ENCODE data around the gene NCK2. TPM values are rescaled to one million over a fixed set of nuclear protein-coding genes. Genes with fewer than 3 reads are reported as not detected.

NCK2 gene
- total and polyA plus RNA-seq, 9 of the 15 experiments (the other 6 are each of a cell fraction or from before 2014, with no cell fraction given) = 0.90 to 27.9 (median 15.9) TPM

DNA sequence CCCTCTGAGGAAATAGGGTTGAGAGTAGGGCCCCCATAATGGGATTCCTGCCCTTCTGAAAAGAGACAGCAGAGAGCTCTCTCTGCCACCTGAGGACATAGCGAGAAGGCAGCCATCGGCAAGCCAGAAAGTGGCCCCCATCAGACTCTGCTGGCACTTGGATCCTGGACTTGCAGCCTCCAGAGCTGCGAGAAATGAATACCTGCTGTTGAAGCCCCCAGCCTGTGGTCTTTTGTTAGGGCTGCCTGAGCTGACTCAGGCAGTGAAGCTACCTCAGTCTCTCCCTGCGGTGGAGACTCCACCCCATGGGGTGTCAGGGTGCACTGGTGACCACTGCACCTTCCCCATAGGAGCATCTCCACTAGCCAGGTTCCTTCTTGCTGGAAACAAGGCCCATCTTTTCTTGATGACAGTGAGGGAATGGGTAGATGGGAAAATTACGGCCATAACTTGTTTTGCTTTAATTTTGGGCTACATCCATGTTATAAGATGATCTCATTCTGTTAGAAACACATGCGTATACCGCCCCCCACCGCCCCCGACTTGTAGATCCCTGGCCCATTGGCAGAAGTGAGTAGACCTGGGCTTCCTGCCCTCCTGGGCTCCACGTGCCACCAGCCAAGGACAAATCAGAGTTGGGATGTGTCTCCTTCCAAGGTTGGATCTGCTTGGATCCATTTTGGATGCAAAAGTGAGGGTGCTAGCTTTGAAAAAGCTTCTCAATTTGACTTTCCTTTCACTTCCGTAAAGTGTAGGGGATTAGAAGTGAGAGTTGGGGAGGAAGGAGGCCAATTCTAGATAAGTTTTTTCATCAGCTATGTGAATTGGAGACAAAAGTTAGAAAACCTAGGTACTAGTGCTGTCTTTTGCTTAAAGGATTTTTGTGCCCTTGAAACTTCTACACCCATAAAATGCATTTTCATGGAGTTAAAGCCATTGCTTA lies 42.9 kb downstream of the NCK2 start (continued):
- peak; percentile 32; the same call in 1 of the 2 replicates for TF ChIP-seq MYC (IDR thresholded peaks at IDR 0.05; ENCODE audit: low read depth, low read length)
- TF ChIP-seq MYC (CRISPR knock-in tag; IDR thresholded peaks at IDR 0.05; ENCODE audit: borderline replicate concordance, low read depth) = no peak
- TF ChIP-seq CTBP1 (IDR thresholded peaks at IDR 0.05; ENCODE audit: borderline replicate concordance) = peak; percentile 26; the same call in 1 of the 2 replicates
- peak; percentile 62 for TF ChIP-seq JUN (IDR thresholded peaks at IDR 0.05; ENCODE audit: borderline replicate concordance, low read depth, low read length)
- TF ChIP-seq JUN (CRISPR knock-in tag; IDR thresholded peaks at IDR 0.05; ENCODE audit: borderline replicate concordance) = no peak
- TF ChIP-seq, protein P1, sequence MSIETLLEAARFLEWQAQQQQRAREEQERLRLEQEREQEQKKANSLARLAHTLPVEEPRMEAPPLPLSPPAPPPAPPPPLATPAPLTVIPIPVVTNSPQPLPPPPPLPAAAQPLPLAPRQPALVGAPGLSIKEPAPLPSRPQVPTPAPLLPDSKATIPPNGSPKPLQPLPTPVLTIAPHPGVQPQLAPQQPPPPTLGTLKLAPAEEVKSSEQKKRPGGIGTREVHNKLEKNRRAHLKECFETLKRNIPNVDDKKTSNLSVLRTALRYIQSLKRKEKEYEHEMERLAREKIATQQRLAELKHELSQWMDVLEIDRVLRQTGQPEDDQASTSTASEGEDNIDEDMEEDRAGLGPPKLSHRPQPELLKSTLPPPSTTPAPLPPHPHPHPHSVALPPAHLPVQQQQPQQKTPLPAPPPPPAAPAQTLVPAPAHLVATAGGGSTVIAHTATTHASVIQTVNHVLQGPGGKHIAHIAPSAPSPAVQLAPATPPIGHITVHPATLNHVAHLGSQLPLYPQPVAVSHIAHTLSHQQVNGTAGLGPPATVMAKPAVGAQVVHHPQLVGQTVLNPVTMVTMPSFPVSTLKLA (conservative IDR thresholded peaks at IDR 0.05) = peak in 1 of 2 experiments; percentile 22; a peak in 1 of 4 replicates
- no peak for TF ChIP-seq ZNF780A (CRISPR knock-in tag; IDR thresholded peaks at IDR 0.05)
- no peak for TF ChIP-seq ZNF311 (CRISPR knock-in tag; IDR thresholded peaks at IDR 0.05)
- TF ChIP-seq, protein P2, sequence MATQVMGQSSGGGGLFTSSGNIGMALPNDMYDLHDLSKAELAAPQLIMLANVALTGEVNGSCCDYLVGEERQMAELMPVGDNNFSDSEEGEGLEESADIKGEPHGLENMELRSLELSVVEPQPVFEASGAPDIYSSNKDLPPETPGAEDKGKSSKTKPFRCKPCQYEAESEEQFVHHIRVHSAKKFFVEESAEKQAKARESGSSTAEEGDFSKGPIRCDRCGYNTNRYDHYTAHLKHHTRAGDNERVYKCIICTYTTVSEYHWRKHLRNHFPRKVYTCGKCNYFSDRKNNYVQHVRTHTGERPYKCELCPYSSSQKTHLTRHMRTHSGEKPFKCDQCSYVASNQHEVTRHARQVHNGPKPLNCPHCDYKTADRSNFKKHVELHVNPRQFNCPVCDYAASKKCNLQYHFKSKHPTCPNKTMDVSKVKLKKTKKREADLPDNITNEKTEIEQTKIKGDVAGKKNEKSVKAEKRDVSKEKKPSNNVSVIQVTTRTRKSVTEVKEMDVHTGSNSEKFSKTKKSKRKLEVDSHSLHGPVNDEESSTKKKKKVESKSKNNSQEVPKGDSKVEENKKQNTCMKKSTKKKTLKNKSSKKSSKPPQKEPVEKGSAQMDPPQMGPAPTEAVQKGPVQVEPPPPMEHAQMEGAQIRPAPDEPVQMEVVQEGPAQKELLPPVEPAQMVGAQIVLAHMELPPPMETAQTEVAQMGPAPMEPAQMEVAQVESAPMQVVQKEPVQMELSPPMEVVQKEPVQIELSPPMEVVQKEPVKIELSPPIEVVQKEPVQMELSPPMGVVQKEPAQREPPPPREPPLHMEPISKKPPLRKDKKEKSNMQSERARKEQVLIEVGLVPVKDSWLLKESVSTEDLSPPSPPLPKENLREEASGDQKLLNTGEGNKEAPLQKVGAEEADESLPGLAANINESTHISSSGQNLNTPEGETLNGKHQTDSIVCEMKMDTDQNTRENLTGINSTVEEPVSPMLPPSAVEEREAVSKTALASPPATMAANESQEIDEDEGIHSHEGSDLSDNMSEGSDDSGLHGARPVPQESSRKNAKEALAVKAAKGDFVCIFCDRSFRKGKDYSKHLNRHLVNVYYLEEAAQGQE (IDR thresholded peaks at IDR 0.05; ENCODE audit: borderline replicate concordance) = peak; percentile 49; the same call in 1 of the 2 replicates
- TF ChIP-seq, protein P2 (CRISPR knock-in tag; IDR thresholded peaks at IDR 0.05; ENCODE audit: low read depth) = no peak
- TF ChIP-seq FOSL1 (tag; conservative IDR thresholded peaks at IDR 0.05) = peak; percentile 20; the same call in 1 of the 2 replicates
- TF ChIP-seq BRF1 (IDR thresholded peaks at IDR 0.05; ENCODE audit: borderline replicate concordance, extremely low read depth, insufficient read length) = no peak
- TF ChIP-seq ATF7 (IDR thresholded peaks at IDR 0.05) = peak; percentile 93
- peak; percentile 40; the same call in 1 of the 2 replicates for TF ChIP-seq L3MBTL2 (IDR thresholded peaks at IDR 0.05)
- TF ChIP-seq ZNF445 (CRISPR knock-in tag; IDR thresholded peaks at IDR 0.05; ENCODE audit: low read depth) = no peak

All from K562 (cell line).